ENCODE measurements around the gene LMTK2. TPM values are rescaled to one million over a fixed set of nuclear protein-coding genes. Genes with fewer than 3 reads are reported as not detected.

LMTK2 gene
- total and polyA plus RNA-seq, 10 donors, result 1.3 to 22.8 (median 18.6) TPM

GRCh38 chr7:98251231-98251600, 144.6 kb downstream of the LMTK2 start:
- TF ChIP-seq POLR2A (IDR thresholded peaks at IDR 0.05), result peak in 1 of 3 donors; percentile 37
- TF ChIP-seq, protein P1, sequence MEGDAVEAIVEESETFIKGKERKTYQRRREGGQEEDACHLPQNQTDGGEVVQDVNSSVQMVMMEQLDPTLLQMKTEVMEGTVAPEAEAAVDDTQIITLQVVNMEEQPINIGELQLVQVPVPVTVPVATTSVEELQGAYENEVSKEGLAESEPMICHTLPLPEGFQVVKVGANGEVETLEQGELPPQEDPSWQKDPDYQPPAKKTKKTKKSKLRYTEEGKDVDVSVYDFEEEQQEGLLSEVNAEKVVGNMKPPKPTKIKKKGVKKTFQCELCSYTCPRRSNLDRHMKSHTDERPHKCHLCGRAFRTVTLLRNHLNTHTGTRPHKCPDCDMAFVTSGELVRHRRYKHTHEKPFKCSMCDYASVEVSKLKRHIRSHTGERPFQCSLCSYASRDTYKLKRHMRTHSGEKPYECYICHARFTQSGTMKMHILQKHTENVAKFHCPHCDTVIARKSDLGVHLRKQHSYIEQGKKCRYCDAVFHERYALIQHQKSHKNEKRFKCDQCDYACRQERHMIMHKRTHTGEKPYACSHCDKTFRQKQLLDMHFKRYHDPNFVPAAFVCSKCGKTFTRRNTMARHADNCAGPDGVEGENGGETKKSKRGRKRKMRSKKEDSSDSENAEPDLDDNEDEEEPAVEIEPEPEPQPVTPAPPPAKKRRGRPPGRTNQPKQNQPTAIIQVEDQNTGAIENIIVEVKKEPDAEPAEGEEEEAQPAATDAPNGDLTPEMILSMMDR (IDR thresholded peaks at IDR 0.05 in 8 of 11, conservative IDR thresholded peaks at IDR 0.05 in 3 of 11), result no peak
- TF ChIP-seq POLR2AphosphoS5 (IDR thresholded peaks at IDR 0.05), result peak in 1 of 3 donors; percentile 77
- intact Hi-C loops (cut with DNase I; ENCODE audit: low total_unique reads), result loop anchor here (10.0 kb wide), 1 partner anchor 56 kb away; no protein-coding TSS in a partner anchor
- DNase-seq, result no peak
- Histone ChIP-seq H3K4me1 (peaks cover 35 to 94% (median 66%) of the 10 kb centered on the region in 6 donors), H3K36me3 (peaks cover 0 to 45% (median 0%) of the 10 kb centered on the region in 6 donors), H3K9me3 (no peaks in the 10 kb centered on the region), H3K27ac (peak overlapping the region; percentile 79 to 93 (median 88)), H3K4me3 (peak overlapping the region; percentile 64 to 98 (median 92)), H3K27me3 (replicated peaks in 1 of 7) (no peaks in the 10 kb centered on the region)
- WGBS, 5 donors, result 8 to 17% (median 14%) methylated on average over 9 of the region's 9 CpGs

DNA sequence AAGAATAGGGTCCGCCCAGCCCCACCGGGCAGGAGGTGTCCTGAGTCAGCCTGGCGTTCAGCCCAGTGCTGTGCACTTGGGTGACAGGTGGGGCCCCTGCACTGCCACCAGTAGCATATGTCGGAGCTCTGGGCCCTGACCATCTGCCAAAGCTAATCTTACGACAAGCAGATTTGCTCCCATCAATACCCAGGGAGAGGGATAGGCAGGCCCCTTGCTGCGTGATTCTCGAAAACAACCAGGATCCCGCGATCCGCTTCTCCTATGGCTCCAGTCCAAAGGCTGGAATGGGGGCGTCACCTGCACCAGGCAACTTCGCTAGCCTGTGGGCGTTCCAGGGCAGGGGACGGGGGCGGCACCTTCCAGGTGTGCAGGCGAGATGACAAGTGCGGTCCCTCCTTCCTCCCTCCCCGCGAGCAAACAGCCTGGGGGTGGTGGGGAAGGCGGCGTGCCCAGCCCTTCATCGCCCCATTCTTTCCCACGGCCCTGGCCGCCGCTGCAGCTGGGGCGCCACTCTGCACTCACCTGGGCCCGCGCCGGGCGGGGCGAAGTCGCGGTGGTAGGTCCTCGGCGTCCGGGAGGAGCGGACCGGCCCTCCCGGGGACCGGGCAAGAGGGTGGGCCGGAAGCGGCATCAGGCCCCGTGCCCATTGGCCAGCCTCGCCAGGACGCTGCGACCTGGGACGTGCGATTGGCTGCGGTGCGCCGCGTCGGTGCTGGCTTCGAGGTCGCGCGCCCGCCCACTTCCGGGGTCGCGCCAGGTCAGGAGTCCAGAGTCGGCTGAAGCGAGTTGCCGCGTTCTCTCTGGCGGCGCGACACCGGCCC, 145.2 kb downstream of the LMTK2 start, which contains the start of gene TECPR1:
Gene TECPR1 (minus strand): TSS at position 632 of the 824 bp plus-strand sequence. CDS start 6,086 bp downstream, outside the sequence.
- Histone ChIP-seq H3K27me3 (replicated peaks in 1 of 7) (no peaks in the 10 kb centered on the region), H3K27ac (peak within 1 kb of the TSS; percentile 79 to 93 (median 88)), H3K9me3 (no peaks in the 10 kb centered on the region), H3K4me3 (peak within 1 kb of the TSS; percentile 64 to 98 (median 92)), H3K4me1 (peaks cover 35 to 91% (median 61%) of the 10 kb centered on the region in 6 donors), H3K36me3 (peaks cover 0 to 48% (median 3%) of the 10 kb centered on the region in 6 donors)
- DNase-seq, result peak; percentile 98
- intact Hi-C loops (cut with DNase I; ENCODE audit: low total_unique reads), result loop anchor here (10.0 kb wide), 1 partner anchor 57 kb away; no protein-coding TSS in a partner anchor
- WGBS, 5 donors, result 0 to 1% (median 0%) methylated on average over 15 to 69 of the region's 69 CpGs
- peak in 1 of 3 donors; percentile 7 for TF ChIP-seq POLR2A (IDR thresholded peaks at IDR 0.05)
- TF ChIP-seq, protein P1 (IDR thresholded peaks at IDR 0.05 in 8 of 11, conservative IDR thresholded peaks at IDR 0.05 in 3 of 11), result peak in 2 of 11 experiments; percentile 17 to 35
- peak; percentile 83 to 94 (median 87) for TF ChIP-seq POLR2AphosphoS5 (IDR thresholded peaks at IDR 0.05)

GRCh38 chr7:98252425-98253054, 145.9 kb downstream of the LMTK2 start:
- 25 to 32% (median 27%) methylated on average over 29 to 32 of the region's 32 CpGs for WGBS, 5 donors
- Histone ChIP-seq H3K36me3 (peaks cover 0 to 48% (median 9%) of the 10 kb centered on the region in 6 donors), H3K9me3 (no peaks in the 10 kb centered on the region), H3K4me3 (peak overlapping the region; percentile 64 to 98 (median 92)), H3K27me3 (replicated peaks in 1 of 7) (no peaks in the 10 kb centered on the region), H3K27ac (peak overlapping the region; percentile 79 to 93 (median 88)), H3K4me1 (peaks cover 35 to 84% (median 57%) of the 10 kb centered on the region in 6 donors)
- intact Hi-C loops (cut with DNase I; ENCODE audit: low total_unique reads), result loop anchor here (10.0 kb wide), 1 partner anchor 58 kb away; no protein-coding TSS in a partner anchor
- DNase-seq, result no peak
- TF ChIP-seq, protein P1 (IDR thresholded peaks at IDR 0.05 in 8 of 11, conservative IDR thresholded peaks at IDR 0.05 in 3 of 11), result peak in 4 of 11 experiments; percentile 6 to 21 (median 8)
- peak in 1 of 3 donors; percentile 30 for TF ChIP-seq POLR2AphosphoS5 (IDR thresholded peaks at IDR 0.05)
- TF ChIP-seq POLR2A (IDR thresholded peaks at IDR 0.05), result no peak
